Measurements from ENCODE around the gene PLEKHG3.

The PLEKHG3 gene

DNA sequence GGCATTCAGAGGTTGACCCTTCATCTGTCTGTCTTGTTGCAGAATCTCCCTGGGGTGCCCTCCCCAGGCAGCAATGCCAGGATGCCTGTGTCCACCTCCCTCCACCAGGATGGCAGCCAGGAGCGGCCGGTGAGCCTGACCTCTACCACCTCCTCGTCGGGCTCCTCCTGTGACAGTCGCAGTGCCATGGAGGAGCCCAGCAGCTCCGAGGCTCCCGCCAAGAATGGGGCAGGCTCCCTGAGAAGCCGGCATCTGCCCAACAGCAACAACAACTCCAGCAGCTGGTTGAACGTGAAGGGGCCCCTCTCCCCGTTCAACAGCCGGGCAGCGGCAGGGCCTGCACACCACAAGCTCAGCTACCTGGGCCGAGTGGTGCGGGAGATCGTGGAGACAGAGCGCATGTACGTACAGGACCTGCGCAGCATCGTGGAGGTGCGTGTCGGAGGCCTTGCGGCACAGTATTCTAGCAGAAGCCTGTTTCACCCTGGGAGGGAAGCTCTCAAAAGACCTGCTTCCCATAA is 23.4 kb downstream of the PLEKHG3 start:
- H3K4me1 ChIP-seq (ENCODE audit: insufficient read depth, insufficient read length): peaks cover 15% of the 10 kb centered on the region
- no peak for TF ChIP-seq YY1 (IDR thresholded peaks at IDR 0.05; ENCODE audit: insufficient read depth, insufficient read length)
- no peak for TF ChIP-seq SUZ12 (IDR thresholded peaks at IDR 0.05; ENCODE audit: extremely low read depth, insufficient read depth, insufficient read length)
- TF ChIP-seq ZNF274 (IDR thresholded peaks at IDR 0.05; ENCODE audit: low read depth, low read length): no peak
- no peak for DNase-seq (ENCODE audit: low read depth, low spot score)
- H3K4me3 ChIP-seq (ENCODE audit: insufficient read length, low read depth): no peak overlapping the region
- peaks cover 51% of the 10 kb centered on the region for H3K36me3 ChIP-seq (ENCODE audit: insufficient read depth, insufficient read length, low read length)
- no peak overlapping the region for H3K9ac ChIP-seq (ENCODE audit: insufficient read length, low read depth)
- H3K27me3 ChIP-seq (ENCODE audit: insufficient read depth, insufficient read length): no peaks in the 10 kb centered on the region
- H3K9me3 ChIP-seq (ENCODE audit: insufficient read depth, low read length): no peaks in the 10 kb centered on the region

DNA sequence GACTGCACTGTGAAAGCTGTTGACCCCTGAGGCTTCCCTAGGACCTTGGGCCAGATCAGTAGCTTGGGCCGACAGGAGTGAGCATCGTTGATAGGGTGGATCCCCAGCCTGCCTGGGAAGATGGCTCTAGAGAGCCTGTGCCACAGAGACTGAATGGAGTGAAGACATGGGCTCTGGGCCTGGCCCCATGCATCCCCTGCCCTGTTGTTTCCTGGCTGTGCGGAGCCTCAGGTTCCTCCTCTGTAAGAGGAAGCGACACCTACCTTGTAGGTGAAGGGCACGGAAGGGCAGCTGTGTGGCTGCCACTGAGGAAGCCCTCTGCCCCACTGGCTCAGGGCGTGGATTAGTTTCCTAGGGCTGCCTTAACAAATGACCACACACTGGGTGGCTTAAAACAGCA is 23.9 kb downstream of the PLEKHG3 start:
- no peak overlapping the region for H3K4me3 ChIP-seq (ENCODE audit: insufficient read length, low read depth)
- no peak overlapping the region for H3K9ac ChIP-seq (ENCODE audit: insufficient read length, low read depth)
- peaks cover 55% of the 10 kb centered on the region for H3K36me3 ChIP-seq (ENCODE audit: insufficient read depth, insufficient read length, low read length)
- TF ChIP-seq YY1 (IDR thresholded peaks at IDR 0.05; ENCODE audit: insufficient read depth, insufficient read length) (no peak), ZNF274 (IDR thresholded peaks at IDR 0.05; ENCODE audit: low read depth, low read length) (no peak), SUZ12 (IDR thresholded peaks at IDR 0.05; ENCODE audit: extremely low read depth, insufficient read depth, insufficient read length) (no peak)
- no peaks in the 10 kb centered on the region for H3K9me3 ChIP-seq (ENCODE audit: insufficient read depth, low read length)
- DNase-seq (ENCODE audit: low read depth, low spot score): no peak
- H3K27me3 ChIP-seq (ENCODE audit: insufficient read depth, insufficient read length): no peaks in the 10 kb centered on the region
- H3K4me1 ChIP-seq (ENCODE audit: insufficient read depth, insufficient read length): peaks cover 13% of the 10 kb centered on the region

DNA sequence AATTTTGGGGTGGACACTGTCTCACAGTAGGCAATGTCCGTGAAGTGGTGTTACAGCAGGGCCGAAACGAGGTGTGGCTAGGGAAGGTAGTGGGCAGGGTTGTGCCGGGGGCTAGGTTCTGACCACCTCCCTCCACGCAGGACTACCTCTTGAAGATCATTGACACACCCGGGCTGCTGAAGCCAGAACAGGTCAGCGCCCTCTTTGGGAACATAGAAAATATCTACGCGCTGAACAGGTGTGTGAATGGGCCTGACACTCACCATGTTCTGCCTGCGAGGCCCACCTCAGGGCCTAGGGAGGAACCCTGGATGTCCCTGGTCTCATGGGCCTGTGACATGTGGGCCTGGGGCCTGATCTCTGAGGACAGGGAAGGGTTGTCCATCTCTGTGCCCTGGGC is 24.6 kb downstream of the PLEKHG3 start:
- peaks cover 62% of the 10 kb centered on the region for H3K36me3 ChIP-seq (ENCODE audit: insufficient read depth, insufficient read length, low read length)

DNA sequence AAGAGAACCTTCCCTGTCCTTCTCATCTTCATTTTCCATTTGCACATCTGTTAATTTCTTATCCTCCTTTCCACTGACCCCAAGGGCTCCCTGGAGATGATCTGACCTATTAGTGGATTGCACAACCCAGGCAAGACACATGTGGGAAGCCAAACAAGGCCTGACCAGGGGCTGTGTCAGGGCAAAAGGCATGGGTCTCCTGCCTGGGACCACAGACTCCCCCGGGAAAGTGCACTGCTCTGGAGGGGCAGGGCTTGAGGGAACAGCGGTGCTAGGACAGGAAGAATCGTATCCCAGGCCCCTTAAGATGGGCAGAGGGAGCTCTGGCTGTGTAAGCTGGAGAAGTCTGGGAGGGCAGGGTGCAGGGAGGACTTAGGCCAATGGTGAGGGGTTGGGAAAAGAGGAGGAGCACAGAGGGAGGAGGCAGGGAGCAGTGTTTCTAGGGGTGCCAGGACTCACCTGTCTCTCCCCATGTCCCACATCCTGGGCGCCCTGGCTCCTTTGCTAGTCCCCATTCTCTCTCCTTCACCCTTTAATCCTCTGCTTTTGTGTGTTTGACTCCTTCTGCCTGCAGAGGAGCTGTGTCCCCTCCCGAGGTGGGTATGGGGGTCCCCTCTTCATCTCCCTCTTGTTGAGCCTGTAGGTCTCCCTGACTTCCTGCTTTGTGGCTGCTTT is 25.3 kb downstream of the PLEKHG3 start:
- TF ChIP-seq SUZ12 (IDR thresholded peaks at IDR 0.05; ENCODE audit: extremely low read depth, insufficient read depth, insufficient read length) (no peak), YY1 (IDR thresholded peaks at IDR 0.05; ENCODE audit: insufficient read depth, insufficient read length) (no peak), ZNF274 (IDR thresholded peaks at IDR 0.05; ENCODE audit: low read depth, low read length) (no peak)
- no peaks in the 10 kb centered on the region for H3K27me3 ChIP-seq (ENCODE audit: insufficient read depth, insufficient read length)
- no peaks in the 10 kb centered on the region for H3K9me3 ChIP-seq (ENCODE audit: insufficient read depth, low read length)
- no peak overlapping the region for H3K4me3 ChIP-seq (ENCODE audit: insufficient read length, low read depth)
- H3K4me1 ChIP-seq (ENCODE audit: insufficient read depth, insufficient read length): peaks cover 9% of the 10 kb centered on the region
- peaks cover 62% of the 10 kb centered on the region for H3K36me3 ChIP-seq (ENCODE audit: insufficient read depth, insufficient read length, low read length)
- H3K9ac ChIP-seq (ENCODE audit: insufficient read length, low read depth): no peak overlapping the region
- no peak for DNase-seq (ENCODE audit: low read depth, low spot score)

More for the DNA sequence above, 24.6 kb downstream of the PLEKHG3 start:
- DNase-seq (ENCODE audit: low read depth, low spot score): no peak
- Histone ChIP-seq H3K27me3 (ENCODE audit: insufficient read depth, insufficient read length) (no peaks in the 10 kb centered on the region), H3K9ac (ENCODE audit: insufficient read length, low read depth) (no peak overlapping the region), H3K4me3 (ENCODE audit: insufficient read length, low read depth) (no peak overlapping the region), H3K9me3 (ENCODE audit: insufficient read depth, low read length) (no peaks in the 10 kb centered on the region), H3K4me1 (ENCODE audit: insufficient read depth, insufficient read length) (peaks cover 13% of the 10 kb centered on the region)
- TF ChIP-seq SUZ12 (IDR thresholded peaks at IDR 0.05; ENCODE audit: extremely low read depth, insufficient read depth, insufficient read length): no peak
- no peak for TF ChIP-seq YY1 (IDR thresholded peaks at IDR 0.05; ENCODE audit: insufficient read depth, insufficient read length)
- no peak for TF ChIP-seq ZNF274 (IDR thresholded peaks at IDR 0.05; ENCODE audit: low read depth, low read length)

DNA sequence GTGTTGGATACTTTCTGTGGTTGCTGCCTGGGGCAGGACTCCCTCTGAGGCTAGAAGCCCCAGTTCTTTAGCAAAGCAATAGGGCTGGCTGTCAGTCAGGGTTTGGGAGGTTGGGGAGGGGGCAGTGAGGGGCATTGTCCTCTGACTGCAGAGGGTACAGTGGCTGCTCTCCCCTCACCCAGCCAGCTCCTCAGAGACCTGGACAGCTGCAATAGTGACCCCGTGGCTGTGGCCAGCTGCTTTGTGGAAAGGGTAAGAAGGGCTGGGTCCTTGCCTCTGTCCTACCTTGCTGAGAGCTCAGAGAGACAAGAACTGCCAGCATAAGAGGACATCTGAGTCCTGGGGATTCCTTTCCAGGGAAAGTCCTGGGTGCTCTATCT is 25.8 kb downstream of the PLEKHG3 start:
- DNase-seq (ENCODE audit: low read depth, low spot score): no peak
- Histone ChIP-seq H3K4me1 (ENCODE audit: insufficient read depth, insufficient read length) (peaks cover 8% of the 10 kb centered on the region), H3K9me3 (ENCODE audit: insufficient read depth, low read length) (no peaks in the 10 kb centered on the region), H3K27me3 (ENCODE audit: insufficient read depth, insufficient read length) (no peaks in the 10 kb centered on the region), H3K4me3 (ENCODE audit: insufficient read length, low read depth) (no peak overlapping the region), H3K36me3 (ENCODE audit: insufficient read depth, insufficient read length, low read length) (peaks cover 64% of the 10 kb centered on the region), H3K9ac (ENCODE audit: insufficient read length, low read depth) (no peak overlapping the region)
- no peak for TF ChIP-seq SUZ12 (IDR thresholded peaks at IDR 0.05; ENCODE audit: extremely low read depth, insufficient read depth, insufficient read length)

DNA sequence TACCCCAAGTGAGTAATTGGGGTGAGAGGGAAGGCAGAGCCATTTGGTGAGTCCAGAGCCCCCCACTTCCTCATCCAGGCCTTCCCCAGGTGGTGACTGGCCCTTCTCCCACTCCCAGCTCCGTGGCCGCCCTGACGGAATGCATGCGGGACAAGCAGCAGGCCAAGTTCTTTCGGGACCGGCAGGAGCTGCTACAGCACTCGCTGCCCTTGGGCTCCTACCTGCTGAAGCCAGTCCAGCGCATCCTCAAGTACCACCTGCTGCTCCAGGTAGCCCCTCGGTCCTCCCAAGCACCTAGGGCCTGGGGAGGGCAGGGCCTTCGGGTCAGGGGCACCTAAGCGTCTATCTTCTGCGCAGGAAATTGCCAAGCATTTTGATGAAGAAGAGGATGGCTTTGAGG is 26.5 kb downstream of the PLEKHG3 start:
- Histone ChIP-seq H3K36me3 (ENCODE audit: insufficient read depth, insufficient read length, low read length) (peaks cover 71% of the 10 kb centered on the region), H3K9me3 (ENCODE audit: insufficient read depth, low read length) (no peaks in the 10 kb centered on the region)
- DNase-seq (ENCODE audit: low read depth, low spot score): no peak

DNA sequence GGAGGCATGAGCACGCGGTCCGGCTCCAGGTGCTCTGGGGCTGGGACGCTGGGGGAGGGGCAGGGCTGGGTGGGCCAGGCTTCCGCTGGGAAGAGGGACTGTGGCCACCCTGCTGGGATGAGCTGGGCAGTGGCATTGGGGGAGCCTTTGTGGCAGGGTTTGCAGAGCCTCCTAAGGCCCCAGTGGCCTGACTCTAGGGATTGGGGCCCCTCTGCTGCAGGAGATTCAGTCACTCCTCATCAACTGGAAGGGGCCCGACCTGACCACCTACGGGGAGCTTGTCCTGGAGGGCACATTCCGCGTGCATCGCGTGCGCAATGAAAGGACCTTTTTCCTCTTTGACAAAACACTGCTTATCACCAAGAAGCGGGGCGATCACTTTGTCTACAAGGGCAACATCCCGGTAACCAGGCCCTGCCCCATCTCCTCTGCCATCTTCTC is 26.9 kb downstream of the PLEKHG3 start:
- Histone ChIP-seq H3K36me3 (ENCODE audit: insufficient read depth, insufficient read length, low read length) (peaks cover 75% of the 10 kb centered on the region), H3K9me3 (ENCODE audit: insufficient read depth, low read length) (no peaks in the 10 kb centered on the region), H3K27me3 (ENCODE audit: insufficient read depth, insufficient read length) (no peaks in the 10 kb centered on the region), H3K4me1 (ENCODE audit: insufficient read depth, insufficient read length) (peaks cover 8% of the 10 kb centered on the region), H3K9ac (ENCODE audit: insufficient read length, low read depth) (no peak overlapping the region), H3K4me3 (ENCODE audit: insufficient read length, low read depth) (no peak overlapping the region)
- DNase-seq (ENCODE audit: low read depth, low spot score): no peak
- TF ChIP-seq YY1 (IDR thresholded peaks at IDR 0.05; ENCODE audit: insufficient read depth, insufficient read length) (no peak), SUZ12 (IDR thresholded peaks at IDR 0.05; ENCODE audit: extremely low read depth, insufficient read depth, insufficient read length) (no peak), ZNF274 (IDR thresholded peaks at IDR 0.05; ENCODE audit: low read depth, low read length) (no peak)

More for the DNA sequence above, 26.5 kb downstream of the PLEKHG3 start:
- H3K27me3 ChIP-seq (ENCODE audit: insufficient read depth, insufficient read length): no peaks in the 10 kb centered on the region
- H3K4me1 ChIP-seq (ENCODE audit: insufficient read depth, insufficient read length): peaks cover 5% of the 10 kb centered on the region
- H3K9ac ChIP-seq (ENCODE audit: insufficient read length, low read depth): no peak overlapping the region
- no peak overlapping the region for H3K4me3 ChIP-seq (ENCODE audit: insufficient read length, low read depth)
- TF ChIP-seq YY1 (IDR thresholded peaks at IDR 0.05; ENCODE audit: insufficient read depth, insufficient read length): no peak
- TF ChIP-seq SUZ12 (IDR thresholded peaks at IDR 0.05; ENCODE audit: extremely low read depth, insufficient read depth, insufficient read length): no peak
- no peak for TF ChIP-seq ZNF274 (IDR thresholded peaks at IDR 0.05; ENCODE audit: low read depth, low read length)
